Effector memory CD4-positive, alpha-beta T cell (primary cell): Measurements from ENCODE around the gene ARHGAP24.

Source experiments
- DNase-seq, 3 donors: peaks; one replicate each; pipeline ENCODE4 v3.0.0-alpha.2; 2020
- H3K27ac ChIP-seq: 2 replicates; pipeline ENCODE4 v1.7.0; 2013; ENCODE audit warnings: mild to moderate bottlenecking, low read length, moderate library complexity; ENCODE audit not compliant: insufficient read depth, poor library complexity, severe bottlenecking
- H3K27me3 ChIP-seq: replicated peaks from 2 replicates; pipeline ENCODE4 v1.7.0; 2013; ENCODE audit warnings: mild to moderate bottlenecking, low read length; ENCODE audit not compliant: insufficient read depth, control insufficient read depth, poor library complexity, severe bottlenecking
- H3K36me3 ChIP-seq: 2 replicates; pipeline ENCODE4 v1.7.0; 2013; ENCODE audit warnings: mild to moderate bottlenecking, low read length, moderate library complexity; ENCODE audit not compliant: control insufficient read depth, insufficient read depth
- H3K4me1 ChIP-seq: 2 replicates; pipeline ENCODE4 v1.7.0; 2013; ENCODE audit warnings: low read length, mild to moderate bottlenecking; ENCODE audit not compliant: control insufficient read depth, insufficient read depth, poor library complexity, severe bottlenecking
- H3K4me3 ChIP-seq: 2 replicates; pipeline ENCODE4 v1.7.0; 2013; ENCODE audit warnings: low read length, low read depth, mild to moderate bottlenecking; ENCODE audit not compliant: insufficient read depth, poor library complexity, severe bottlenecking
- H3K9me3 ChIP-seq: 2 replicates; pipeline ENCODE4 v1.7.0; 2013; ENCODE audit warnings: mild to moderate bottlenecking, low read length, moderate library complexity; ENCODE audit not compliant: control insufficient read depth

The ARHGAP24 gene

GRCh38 chr4:85946821-85947220 is 471.9 kb downstream of the ARHGAP24 start:
- DNase-seq, result no peak
- no peak overlapping the region for H3K4me3 ChIP-seq
- no peaks in the 10 kb centered on the region for H3K36me3 ChIP-seq
- no peaks in the 10 kb centered on the region for H3K9me3 ChIP-seq
- H3K27ac ChIP-seq, result no peak overlapping the region
- no peaks in the 10 kb centered on the region for H3K27me3 ChIP-seq
- H3K4me1 ChIP-seq, result no peaks in the 10 kb centered on the region

GRCh38 chr4:85951099-85951498 is 476.1 kb downstream of the ARHGAP24 start:
- Histone ChIP-seq H3K4me3 (no peak overlapping the region), H3K27me3 (no peaks in the 10 kb centered on the region), H3K4me1 (no peaks in the 10 kb centered on the region), H3K27ac (no peak overlapping the region), H3K36me3 (no peaks in the 10 kb centered on the region), H3K9me3 (no peaks in the 10 kb centered on the region)
- no peak for DNase-seq

- Histone ChIP-seq H3K36me3 (no peaks in the 10 kb centered on the region), H3K4me3 (no peak overlapping the region), H3K9me3 (no peaks in the 10 kb centered on the region), H3K4me1 (no peaks in the 10 kb centered on the region), H3K27ac (no peak overlapping the region), H3K27me3 (no peaks in the 10 kb centered on the region)
- no peak for DNase-seq
Observed at GRCh38 chr4:85952528-85952927, 477.6 kb downstream of the ARHGAP24 start.

GRCh38 chr4:85952972-85953650 is 478.2 kb downstream of the ARHGAP24 start:
- Histone ChIP-seq H3K36me3 (no peaks in the 10 kb centered on the region), H3K27ac (no peak overlapping the region), H3K9me3 (no peaks in the 10 kb centered on the region), H3K4me1 (no peaks in the 10 kb centered on the region), H3K4me3 (no peak overlapping the region), H3K27me3 (no peaks in the 10 kb centered on the region)
- DNase-seq, result no peak

- Histone ChIP-seq H3K27me3 (no peaks in the 10 kb centered on the region), H3K4me1 (no peaks in the 10 kb centered on the region), H3K27ac (no peak overlapping the region), H3K4me3 (no peak overlapping the region), H3K36me3 (no peaks in the 10 kb centered on the region), H3K9me3 (no peaks in the 10 kb centered on the region)
- no peak for DNase-seq
Observed at GRCh38 chr4:85953651-85954018, 478.7 kb downstream of the ARHGAP24 start.

- DNase-seq, result no peak
- Histone ChIP-seq H3K36me3 (no peaks in the 10 kb centered on the region), H3K4me3 (no peak overlapping the region), H3K27ac (no peak overlapping the region), H3K4me1 (no peaks in the 10 kb centered on the region), H3K27me3 (no peaks in the 10 kb centered on the region), H3K9me3 (no peaks in the 10 kb centered on the region)
Observed at GRCh38 chr4:85955620-85956292, 480.8 kb downstream of the ARHGAP24 start.

- no peak overlapping the region for H3K4me3 ChIP-seq
- H3K4me1 ChIP-seq, result no peaks in the 10 kb centered on the region
- no peaks in the 10 kb centered on the region for H3K27me3 ChIP-seq
- H3K27ac ChIP-seq, result no peak overlapping the region
- no peaks in the 10 kb centered on the region for H3K36me3 ChIP-seq
- no peak for DNase-seq
- no peaks in the 10 kb centered on the region for H3K9me3 ChIP-seq
Observed at GRCh38 chr4:85956293-85956945, 481.5 kb downstream of the ARHGAP24 start.

GRCh38 chr4:85961887-85962286 is 486.9 kb downstream of the ARHGAP24 start:
- Histone ChIP-seq H3K27ac (no peak overlapping the region), H3K4me1 (no peaks in the 10 kb centered on the region), H3K36me3 (no peaks in the 10 kb centered on the region), H3K27me3 (no peaks in the 10 kb centered on the region), H3K9me3 (no peaks in the 10 kb centered on the region), H3K4me3 (no peak overlapping the region)
- no peak for DNase-seq

GRCh38 chr4:85963231-85963630 is 488.3 kb downstream of the ARHGAP24 start:
- Histone ChIP-seq H3K27ac (no peak overlapping the region), H3K27me3 (no peaks in the 10 kb centered on the region), H3K4me3 (no peak overlapping the region), H3K9me3 (no peaks in the 10 kb centered on the region), H3K4me1 (no peaks in the 10 kb centered on the region), H3K36me3 (no peaks in the 10 kb centered on the region)
- DNase-seq, result no peak

- Histone ChIP-seq H3K9me3 (no peaks in the 10 kb centered on the region), H3K4me3 (no peak overlapping the region), H3K27me3 (no peaks in the 10 kb centered on the region), H3K27ac (no peak overlapping the region), H3K36me3 (no peaks in the 10 kb centered on the region), H3K4me1 (no peaks in the 10 kb centered on the region)
- DNase-seq, result no peak
Observed at GRCh38 chr4:85964298-85964697, 489.3 kb downstream of the ARHGAP24 start.
